Measurements from ENCODE around the gene MOCS3. TPM values are rescaled to one million over a fixed set of nuclear protein-coding genes. Genes with fewer than 3 reads are reported as not detected.
A peak's percentile ranks its signal among the peaks of the same experiment; 100 is the strongest.

The MOCS3 gene
- total and polyA plus RNA-seq, 2 donors (not counting 3 experiments of a cell fraction or from before 2014, with no cell fraction given): 3.2 to 3.6 TPM

DNA sequence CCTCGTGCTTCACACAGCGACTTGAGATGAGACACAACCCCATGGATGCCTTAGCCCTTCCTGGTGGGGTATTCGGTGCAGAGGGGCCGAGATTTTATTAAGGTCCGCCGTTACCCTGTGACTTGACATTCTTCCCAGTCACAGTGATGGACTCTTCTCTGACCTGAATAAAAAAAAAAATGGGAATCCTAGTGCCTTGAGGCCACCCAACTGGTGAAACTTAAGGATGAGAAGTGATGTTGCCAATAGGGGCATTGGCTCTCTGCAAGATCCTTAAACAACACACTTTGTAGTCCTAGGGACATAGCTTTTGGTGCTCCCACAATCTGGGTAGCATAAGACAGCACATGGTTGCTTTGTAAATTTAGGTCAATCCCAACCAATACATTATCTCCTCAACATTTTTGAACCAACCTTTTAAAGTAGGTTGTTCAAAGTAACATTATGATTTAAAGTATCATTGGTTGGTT, 26.6 kb upstream of the MOCS3 start:
- H3K36me3 ChIP-seq (ENCODE audit: control insufficient read depth in 2 of 2, extremely low read depth in 1 of 2, insufficient read depth in 2 of 2, low read length in 2 of 2): peaks cover 4 to 38% of the 10 kb centered on the region in 2 experiments
- H3K9me3 ChIP-seq (replicated peaks; ENCODE audit: control insufficient read depth, insufficient read depth, low read length): no peaks in the 10 kb centered on the region
- peaks cover 40% of the 10 kb centered on the region for H3K79me2 ChIP-seq (ENCODE audit: control insufficient read depth, insufficient read depth, low read length)
- H3K4me3 ChIP-seq (replicated peaks in 1 of 3; ENCODE audit: insufficient read depth in 1 of 3, low read depth in 1 of 3, low read length in 3 of 3): peak overlapping the region in 2 of 3 experiments; percentile 3 to 100
- H3K9me1 ChIP-seq (replicated peaks; ENCODE audit: control insufficient read depth, extremely low read depth, insufficient read depth, low read length): no peaks in the 10 kb centered on the region
- ChIA-PET POLR2A (interaction anchor here (0.6 to 2.2 kb wide), 2 partner anchors 26 to 425 kb away, joined by 3 to 15 read pairs; partner anchors contain the start of genes DPM1 and MOCS3), CTCF (interaction anchor here (0.8 to 11.1 kb wide), 13 partner anchors 9 to 141 kb away, joined by 3 to 119 read pairs (median 4); partner anchors contain the start of genes BCAS4, DPM1 and MOCS3)
- TF ChIP-seq, protein P1, sequence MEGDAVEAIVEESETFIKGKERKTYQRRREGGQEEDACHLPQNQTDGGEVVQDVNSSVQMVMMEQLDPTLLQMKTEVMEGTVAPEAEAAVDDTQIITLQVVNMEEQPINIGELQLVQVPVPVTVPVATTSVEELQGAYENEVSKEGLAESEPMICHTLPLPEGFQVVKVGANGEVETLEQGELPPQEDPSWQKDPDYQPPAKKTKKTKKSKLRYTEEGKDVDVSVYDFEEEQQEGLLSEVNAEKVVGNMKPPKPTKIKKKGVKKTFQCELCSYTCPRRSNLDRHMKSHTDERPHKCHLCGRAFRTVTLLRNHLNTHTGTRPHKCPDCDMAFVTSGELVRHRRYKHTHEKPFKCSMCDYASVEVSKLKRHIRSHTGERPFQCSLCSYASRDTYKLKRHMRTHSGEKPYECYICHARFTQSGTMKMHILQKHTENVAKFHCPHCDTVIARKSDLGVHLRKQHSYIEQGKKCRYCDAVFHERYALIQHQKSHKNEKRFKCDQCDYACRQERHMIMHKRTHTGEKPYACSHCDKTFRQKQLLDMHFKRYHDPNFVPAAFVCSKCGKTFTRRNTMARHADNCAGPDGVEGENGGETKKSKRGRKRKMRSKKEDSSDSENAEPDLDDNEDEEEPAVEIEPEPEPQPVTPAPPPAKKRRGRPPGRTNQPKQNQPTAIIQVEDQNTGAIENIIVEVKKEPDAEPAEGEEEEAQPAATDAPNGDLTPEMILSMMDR (IDR thresholded peaks at IDR 0.05; ENCODE audit: extremely low read depth in 1 of 2, insufficient read depth in 1 of 2, low read depth in 1 of 2, low read length in 2 of 2): no peak
- TF ChIP-seq JUN (IDR thresholded peaks at IDR 0.05; ENCODE audit: borderline replicate concordance, insufficient read depth, insufficient read length, low read depth) (no peak), POLR2AphosphoS5 (IDR thresholded peaks at IDR 0.05; ENCODE audit: insufficient read depth, low read depth, low read length) (no peak), MYC (IDR thresholded peaks at IDR 0.05; ENCODE audit: low read depth, low read length) (no peak), GATA2 (IDR thresholded peaks at IDR 0.05; ENCODE audit: insufficient read depth, insufficient read length, low read depth, low read length) (no peak), POLR2A (IDR thresholded peaks at IDR 0.05; ENCODE audit: low read depth, low read length) (no peak), EZH2 (IDR thresholded peaks at IDR 0.05; ENCODE audit: borderline replicate concordance, low read depth, low read length, severe bottlenecking) (no peak), FOS (IDR thresholded peaks at IDR 0.05; ENCODE audit: borderline replicate concordance, insufficient read depth, low read length) (no peak)
- TF ChIP-seq, protein P2, sequence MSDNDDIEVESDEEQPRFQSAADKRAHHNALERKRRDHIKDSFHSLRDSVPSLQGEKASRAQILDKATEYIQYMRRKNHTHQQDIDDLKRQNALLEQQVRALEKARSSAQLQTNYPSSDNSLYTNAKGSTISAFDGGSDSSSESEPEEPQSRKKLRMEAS (IDR thresholded peaks at IDR 0.05; ENCODE audit: insufficient read depth, insufficient read length): no peak
- FAIRE-seq: no peak
- intact Hi-C loops (cut with micrococcal nuclease): no loop called here
- H3K27ac ChIP-seq (ENCODE audit: insufficient read depth, low read depth, low read length): peak overlapping the region; percentile 90
- H4K20me1 ChIP-seq (replicated peaks; ENCODE audit: control insufficient read depth, extremely low read depth, insufficient read depth, low read length): peaks cover 17% of the 10 kb centered on the region
- peak overlapping the region; percentile 17 for H3K4me2 ChIP-seq (ENCODE audit: insufficient read depth, low read length)
- H2AFZ ChIP-seq (ENCODE audit: low read depth, low read length): peak overlapping the region; percentile 59
- H3K9ac ChIP-seq (replicated peaks; ENCODE audit: extremely low read depth, insufficient read depth, low read length): peak overlapping the region; percentile 83
- peaks cover 15% of the 10 kb centered on the region for H3K4me1 ChIP-seq (ENCODE audit: control insufficient read depth, extremely low read depth, insufficient read depth, low read length)
- no peaks in the 10 kb centered on the region for H3K27me3 ChIP-seq (ENCODE audit: control insufficient read depth in 2 of 2, insufficient read depth in 2 of 2, low read length in 2 of 2)
- peak; percentile 22 for DNase-seq (ENCODE audit: low read depth, low spot score)
- BruUV-seq (replicated peaks): TSS peak; percentile 77
- dilution Hi-C loops (cut with MboI; ENCODE audit: extremely low pct_ligation_motif_present, low sequenced_read_pairs): no loop called here
